Activated T-helper 17 cell treated with anti-CD3 and anti-CD28 coated beads, Interleukin-2, amount 50 U/mL, for 72 hours (primary cell): Measurements from ENCODE around the gene STAT5B. TPM values are rescaled to one million over a fixed set of nuclear protein-coding genes. Genes with fewer than 3 reads are reported as not detected.
"Not testable (repeated sequence)": the region's sequence is repeated elsewhere in the genome, so short reads cannot be mapped to it uniquely, and the experiment has no call there.

Source experiments
- ATAC-seq: fragments of 150-1000 bp; cut with Tn5 transposase; replicated peaks from 2 replicates; pipeline ENCODE4 v1.10.0; 2021; ENCODE audit warnings: mild to moderate bottlenecking, moderate library complexity
- H3K27ac Mint-ChIP-seq: one replicate; pipeline ENCODE4 v1.8.0; 2022; ENCODE audit warnings: mixed read lengths
- H3K27me3 Mint-ChIP-seq: one replicate; pipeline ENCODE4 v1.8.0; 2022; ENCODE audit warnings: mixed read lengths
- H3K36me3 Mint-ChIP-seq: one replicate; pipeline ENCODE4 v1.8.0; 2022; ENCODE audit warnings: low read depth, mild to moderate bottlenecking, mixed read lengths
- H3K4me1 Mint-ChIP-seq: one replicate; pipeline ENCODE4 v1.8.0; 2022; ENCODE audit warnings: mixed read lengths
- H3K4me3 Mint-ChIP-seq: one replicate; pipeline ENCODE4 v1.8.0; 2022; ENCODE audit warnings: mild to moderate bottlenecking, mixed read lengths
- H3K9me3 Mint-ChIP-seq: one replicate; pipeline ENCODE4 v1.8.0; 2022; ENCODE audit warnings: mixed read lengths
- total RNA-seq, 2 donors: library from RNA; stranded (reverse); gene quantifications; one replicate each; pipeline ENCODE4 v1.2.3, GENCODE V29; 2022

Gene STAT5B
- 100 to 1,000 TPM; 124 to 255 TPM for total RNA-seq

GRCh38 chr17:42276359-42276608, at the start of gene STAT5B:
TSS of gene STAT5B (minus strand) at chr17:42276391. CDS start at chr17:42232127, 44,264 bp downstream.
- no peaks in the 10 kb centered on the region for H3K9me3 Mint-ChIP-seq
- H3K27me3 Mint-ChIP-seq, result no peaks in the 10 kb centered on the region
- H3K4me1 Mint-ChIP-seq, result peaks cover 19% of the 10 kb centered on the region
- peak within 1 kb of the TSS; percentile 91 for H3K4me3 Mint-ChIP-seq
- H3K36me3 Mint-ChIP-seq, result peaks cover 61% of the 10 kb centered on the region
- peak; percentile 66 for ATAC-seq
- H3K27ac Mint-ChIP-seq, result peak within 1 kb of the TSS; percentile 91

GRCh38 chr17:42325026-42325425, 48.8 kb upstream of the STAT5B start:
- H3K36me3 Mint-ChIP-seq, result peaks cover 95% of the 10 kb centered on the region
- H3K4me3 Mint-ChIP-seq, result no peak overlapping the region
- H3K9me3 Mint-ChIP-seq, result no peaks in the 10 kb centered on the region
- peak; percentile 40 for ATAC-seq
- peaks cover 22% of the 10 kb centered on the region for H3K4me1 Mint-ChIP-seq
- no peak overlapping the region for H3K27ac Mint-ChIP-seq
- no peaks in the 10 kb centered on the region for H3K27me3 Mint-ChIP-seq

- peaks cover 27% of the 10 kb centered on the region for H3K4me1 Mint-ChIP-seq
- H3K36me3 Mint-ChIP-seq, result peaks cover 95% of the 10 kb centered on the region
- H3K27ac Mint-ChIP-seq, result peak overlapping the region; percentile 81
- peak overlapping the region; percentile 3 for H3K4me3 Mint-ChIP-seq
- H3K9me3 Mint-ChIP-seq, result no peaks in the 10 kb centered on the region
- peak; percentile 8 for ATAC-seq
- no peaks in the 10 kb centered on the region for H3K27me3 Mint-ChIP-seq
Observed at GRCh38 chr17:42323268-42323773, 47.1 kb upstream of the STAT5B start.

- Mint-ChIP-seq H3K4me3 (peak overlapping the region; percentile 3), H3K4me1 (peaks cover 27% of the 10 kb centered on the region), H3K27me3 (no peaks in the 10 kb centered on the region), H3K27ac (peak overlapping the region; percentile 81), H3K9me3 (no peaks in the 10 kb centered on the region), H3K36me3 (peaks cover 98% of the 10 kb centered on the region)
- ATAC-seq, result peak; percentile 92
Observed at GRCh38 chr17:42322382-42323267, 46.4 kb upstream of the STAT5B start.

- no peaks in the 10 kb centered on the region for H3K9me3 Mint-ChIP-seq
- peaks cover 98% of the 10 kb centered on the region for H3K36me3 Mint-ChIP-seq
- peaks cover 35% of the 10 kb centered on the region for H3K4me1 Mint-ChIP-seq
- peak overlapping the region; percentile 22 for H3K4me3 Mint-ChIP-seq
- peak overlapping the region; percentile 81 for H3K27ac Mint-ChIP-seq
- ATAC-seq, result no peak
- H3K27me3 Mint-ChIP-seq, result no peaks in the 10 kb centered on the region
Observed at GRCh38 chr17:42321555-42321954, 45.4 kb upstream of the STAT5B start.

GRCh38 chr17:42317967-42318366, 41.8 kb upstream of the STAT5B start:
- not testable (repeated sequence) for H3K9me3 Mint-ChIP-seq, ATAC-seq, H3K27ac Mint-ChIP-seq, H3K4me3 Mint-ChIP-seq, H3K27me3 Mint-ChIP-seq
- Mint-ChIP-seq H3K36me3 (peaks cover 100% of the 10 kb centered on the region), H3K4me1 (peaks cover 41% of the 10 kb centered on the region)

- peaks cover 100% of the 10 kb centered on the region for H3K36me3 Mint-ChIP-seq
- no peak for ATAC-seq
- H3K27ac Mint-ChIP-seq, result peak overlapping the region; percentile 50
- H3K27me3 Mint-ChIP-seq, result no peaks in the 10 kb centered on the region
- peaks cover 38% of the 10 kb centered on the region for H3K4me1 Mint-ChIP-seq
- H3K4me3 Mint-ChIP-seq, result peak overlapping the region; percentile 17
- no peaks in the 10 kb centered on the region for H3K9me3 Mint-ChIP-seq
Observed at GRCh38 chr17:42317266-42317845, 41.2 kb upstream of the STAT5B start.

- Mint-ChIP-seq H3K4me3 (peak overlapping the region; percentile 17), H3K27ac (peak overlapping the region; percentile 50), H3K36me3 (peaks cover 100% of the 10 kb centered on the region), H3K4me1 (peaks cover 39% of the 10 kb centered on the region), H3K9me3 (no peaks in the 10 kb centered on the region), H3K27me3 (no peaks in the 10 kb centered on the region)
- ATAC-seq, result no peak
Observed at GRCh38 chr17:42316755-42317154, 40.6 kb upstream of the STAT5B start.

- peak overlapping the region; percentile 9 for H3K4me3 Mint-ChIP-seq
- ATAC-seq, result no peak
- peaks cover 45% of the 10 kb centered on the region for H3K4me1 Mint-ChIP-seq
Observed at GRCh38 chr17:42315402-42316156, 39.4 kb upstream of the STAT5B start.

GRCh38 chr17:42313773-42314566, 37.8 kb upstream of the STAT5B start:
- Mint-ChIP-seq H3K27ac (peak overlapping the region; percentile 58), H3K9me3 (no peaks in the 10 kb centered on the region), H3K27me3 (no peaks in the 10 kb centered on the region), H3K4me1 (peaks cover 53% of the 10 kb centered on the region), H3K36me3 (peaks cover 100% of the 10 kb centered on the region), H3K4me3 (peak overlapping the region; percentile 63)
- ATAC-seq, result no peak

More at GRCh38 chr17:42315402-42316156, 39.4 kb upstream of the STAT5B start:
- Mint-ChIP-seq H3K36me3 (peaks cover 100% of the 10 kb centered on the region), H3K27me3 (no peaks in the 10 kb centered on the region), H3K27ac (peak overlapping the region; percentile 33), H3K9me3 (no peaks in the 10 kb centered on the region)

- Mint-ChIP-seq H3K27me3 (no peaks in the 10 kb centered on the region), H3K4me3 (peak overlapping the region; percentile 63), H3K36me3 (peaks cover 100% of the 10 kb centered on the region), H3K9me3 (no peaks in the 10 kb centered on the region), H3K27ac (peak overlapping the region; percentile 58), H3K4me1 (peaks cover 53% of the 10 kb centered on the region)
- no peak for ATAC-seq
Observed at GRCh38 chr17:42313389-42313772, 37.2 kb upstream of the STAT5B start.

- H3K36me3 Mint-ChIP-seq, result peaks cover 100% of the 10 kb centered on the region
- H3K27ac Mint-ChIP-seq, result peak overlapping the region; percentile 86
- ATAC-seq, result peak; percentile 74
- H3K9me3 Mint-ChIP-seq, result no peaks in the 10 kb centered on the region
- H3K4me1 Mint-ChIP-seq, result peaks cover 52% of the 10 kb centered on the region
- H3K27me3 Mint-ChIP-seq, result no peaks in the 10 kb centered on the region
- H3K4me3 Mint-ChIP-seq, result peak overlapping the region; percentile 63
Observed at GRCh38 chr17:42312285-42313130, 36.3 kb upstream of the STAT5B start.

- Mint-ChIP-seq H3K27me3 (no peaks in the 10 kb centered on the region), H3K4me1 (peaks cover 49% of the 10 kb centered on the region)
Observed at GRCh38 chr17:42312035-42312284, 35.8 kb upstream of the STAT5B start.

More at GRCh38 chr17:42312035-42312284, 35.8 kb upstream of the STAT5B start:
- Mint-ChIP-seq H3K27ac (peak overlapping the region; percentile 86), H3K9me3 (no peaks in the 10 kb centered on the region), H3K4me3 (peak overlapping the region; percentile 63), H3K36me3 (peaks cover 100% of the 10 kb centered on the region)
- no peak for ATAC-seq
